GM18526 (cell line): ENCODE measurements around the gene DENND10.
A peak's percentile ranks its signal among the peaks of the same experiment; 100 is the strongest.

Experiments used
- POLR2A ChIP-seq: IDR thresholded peaks from 3 replicates; pipeline ENCODE4 v1.6.1; 2011; ENCODE audit not compliant: insufficient read length; ENCODE audit errors: extremely low read depth

The DENND10 gene, protein sequence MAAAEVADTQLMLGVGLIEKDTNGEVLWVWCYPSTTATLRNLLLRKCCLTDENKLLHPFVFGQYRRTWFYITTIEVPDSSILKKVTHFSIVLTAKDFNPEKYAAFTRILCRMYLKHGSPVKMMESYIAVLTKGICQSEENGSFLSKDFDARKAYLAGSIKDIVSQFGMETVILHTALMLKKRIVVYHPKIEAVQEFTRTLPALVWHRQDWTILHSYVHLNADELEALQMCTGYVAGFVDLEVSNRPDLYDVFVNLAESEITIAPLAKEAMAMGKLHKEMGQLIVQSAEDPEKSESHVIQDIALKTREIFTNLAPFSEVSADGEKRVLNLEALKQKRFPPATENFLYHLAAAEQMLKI

DNA sequence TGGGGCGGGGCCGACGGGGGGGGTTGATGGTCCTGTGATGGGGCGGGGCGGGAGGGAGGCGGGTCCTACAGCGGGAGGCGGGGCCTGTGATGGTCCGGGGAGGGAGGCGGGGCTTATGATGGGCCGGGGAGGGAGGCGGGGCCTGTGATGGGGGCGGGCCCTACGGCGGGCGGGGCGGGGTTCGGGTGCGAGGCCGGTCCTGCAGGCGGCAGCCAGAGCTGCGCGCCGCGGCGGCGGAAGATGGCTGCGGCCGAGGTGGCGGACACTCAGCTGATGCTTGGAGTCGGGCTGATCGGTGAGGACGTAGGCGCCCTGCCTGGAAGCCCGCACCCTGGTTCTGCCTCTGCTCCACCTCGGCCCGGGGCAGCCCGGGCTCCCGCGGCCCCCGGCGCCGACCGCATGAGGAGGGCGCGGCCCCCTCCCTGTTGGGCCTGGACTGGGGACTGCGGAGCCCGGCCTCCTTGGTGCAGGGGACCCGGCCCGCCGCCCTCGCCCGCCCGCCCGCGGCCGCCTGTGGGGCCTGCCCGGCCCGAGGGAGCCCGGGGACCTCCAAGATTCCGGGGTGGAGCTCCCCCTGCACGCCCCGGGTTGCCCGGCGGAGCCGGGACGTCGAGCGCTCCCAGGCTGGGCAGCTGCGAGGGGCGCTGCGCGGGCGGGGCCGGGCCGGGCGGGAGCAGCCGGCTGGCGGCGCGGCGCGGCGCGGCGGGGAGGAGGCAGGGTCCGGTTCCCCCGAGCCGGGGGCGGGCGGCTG is at the start of gene DENND10:
TSS of gene DENND10 (plus strand) at position 211 of the 751 bp plus-strand sequence. CDS start at position 241, 30 bp downstream.
- TF ChIP-seq POLR2A, result peak; percentile 84

DNA sequence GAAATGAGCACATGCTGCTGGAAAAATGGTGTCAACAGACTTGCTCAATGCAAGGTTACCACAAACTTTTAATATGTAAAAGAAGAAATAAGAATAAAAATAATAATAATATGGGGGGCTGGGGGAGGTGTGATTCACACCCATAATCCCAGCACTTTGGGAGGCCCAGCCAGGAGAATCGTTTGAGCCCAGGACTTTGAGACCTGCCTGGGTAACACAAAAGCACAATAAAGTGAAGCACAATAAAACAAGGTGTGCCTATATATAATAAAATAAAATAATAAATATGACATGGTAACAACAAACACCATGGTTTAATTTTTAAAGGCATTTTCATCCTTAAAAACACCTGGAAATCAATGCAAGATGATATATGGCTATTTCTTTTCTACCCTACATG is 48.4 kb upstream of the DENND10 start:
- TF ChIP-seq POLR2A, result no peak

DNA sequence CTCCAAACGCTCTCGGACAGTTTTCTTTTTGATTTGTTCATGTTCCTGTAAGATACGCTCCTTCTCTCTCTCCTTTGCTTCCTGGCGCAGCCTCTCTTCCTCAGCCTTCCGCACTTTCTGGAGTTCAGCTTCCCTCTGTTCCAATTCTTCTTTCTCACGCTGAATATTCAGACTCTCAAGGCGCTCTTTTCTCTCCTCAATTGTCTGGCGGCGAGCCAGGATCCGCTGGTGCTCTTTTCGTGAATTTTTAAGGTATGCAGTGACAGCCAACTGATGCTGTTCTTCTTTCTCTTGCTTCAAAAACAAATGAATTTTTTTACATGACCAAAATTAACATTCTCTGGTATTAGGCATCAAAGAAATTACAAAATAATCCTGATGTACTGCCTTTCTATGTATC is 45.9 kb upstream of the DENND10 start:
- TF ChIP-seq POLR2A, result no peak

DNA sequence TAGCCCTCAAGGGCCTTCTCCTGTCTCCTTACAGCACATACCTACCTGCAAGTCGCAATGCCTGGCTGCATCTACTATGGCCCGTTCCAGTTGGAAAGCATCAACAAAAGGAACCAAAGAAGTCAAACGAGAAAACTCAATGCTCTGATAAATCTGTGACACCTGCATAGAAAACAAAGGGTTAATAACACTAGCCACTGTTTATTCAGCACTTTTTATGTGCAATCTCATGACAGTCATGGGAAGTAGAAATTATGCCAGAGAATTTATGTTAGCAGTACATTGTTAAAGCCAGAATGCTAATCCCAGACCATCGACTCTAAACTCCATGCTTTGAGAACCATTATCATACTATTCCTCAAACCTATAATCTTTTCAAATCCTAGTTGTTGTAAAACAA is 44.4 kb upstream of the DENND10 start:
- no peak for TF ChIP-seq POLR2A

DNA sequence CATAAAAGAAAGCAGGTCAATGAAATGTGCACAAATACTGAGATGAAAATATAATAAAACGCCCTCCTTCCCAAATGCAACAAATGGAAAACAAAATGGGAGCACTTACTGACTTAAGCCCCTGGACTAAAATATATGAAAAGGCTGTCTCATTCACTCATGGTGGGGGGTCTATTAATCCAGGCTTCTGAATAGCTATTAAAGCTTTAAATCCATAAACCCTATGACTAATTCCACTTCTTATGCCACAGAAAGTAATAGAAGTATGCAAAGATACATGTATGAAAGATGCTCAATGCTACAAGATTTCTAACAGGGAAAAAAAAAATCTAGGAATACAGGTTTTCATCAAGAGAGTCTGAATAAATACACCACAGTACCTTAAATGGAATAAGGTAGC is 43.8 kb upstream of the DENND10 start:
- no peak for TF ChIP-seq POLR2A

DNA sequence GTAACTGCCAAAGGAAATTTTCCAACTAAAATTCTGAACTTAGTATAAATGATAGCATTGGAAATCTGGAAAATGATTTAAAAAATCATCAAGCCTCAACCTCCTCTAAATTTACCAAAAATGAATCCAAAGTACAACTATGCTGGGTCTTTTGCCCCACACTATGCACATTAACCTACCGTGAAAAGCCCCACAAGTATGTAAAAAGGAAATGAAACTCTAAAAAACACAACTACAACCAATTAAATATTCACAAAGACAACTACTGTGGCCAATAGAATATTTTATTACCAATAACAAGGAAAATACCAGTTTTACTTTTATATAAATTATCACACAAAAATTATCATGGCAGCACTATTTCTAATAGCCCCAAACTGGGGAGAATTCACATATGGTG is 42.6 kb upstream of the DENND10 start:
- TF ChIP-seq POLR2A, result no peak

DNA sequence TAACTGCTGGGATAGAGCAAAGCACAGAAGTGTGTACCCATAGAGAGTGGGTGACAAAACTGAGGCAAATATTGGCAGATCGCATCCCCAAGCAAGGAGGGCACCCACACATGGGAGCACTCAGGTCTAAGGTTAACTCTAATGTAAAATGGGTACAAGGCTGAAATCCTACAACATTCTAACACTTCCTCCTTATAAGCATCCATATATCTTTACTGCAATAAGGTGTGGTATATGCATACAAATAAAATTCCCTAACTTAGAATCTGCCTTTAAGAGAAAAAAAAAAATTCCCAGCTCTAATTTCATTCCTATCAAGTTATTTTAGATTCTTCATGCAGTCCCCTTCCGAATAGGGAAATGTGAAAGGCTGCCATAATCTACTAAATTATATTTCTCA is 42.0 kb upstream of the DENND10 start:
- no peak for TF ChIP-seq POLR2A

DNA sequence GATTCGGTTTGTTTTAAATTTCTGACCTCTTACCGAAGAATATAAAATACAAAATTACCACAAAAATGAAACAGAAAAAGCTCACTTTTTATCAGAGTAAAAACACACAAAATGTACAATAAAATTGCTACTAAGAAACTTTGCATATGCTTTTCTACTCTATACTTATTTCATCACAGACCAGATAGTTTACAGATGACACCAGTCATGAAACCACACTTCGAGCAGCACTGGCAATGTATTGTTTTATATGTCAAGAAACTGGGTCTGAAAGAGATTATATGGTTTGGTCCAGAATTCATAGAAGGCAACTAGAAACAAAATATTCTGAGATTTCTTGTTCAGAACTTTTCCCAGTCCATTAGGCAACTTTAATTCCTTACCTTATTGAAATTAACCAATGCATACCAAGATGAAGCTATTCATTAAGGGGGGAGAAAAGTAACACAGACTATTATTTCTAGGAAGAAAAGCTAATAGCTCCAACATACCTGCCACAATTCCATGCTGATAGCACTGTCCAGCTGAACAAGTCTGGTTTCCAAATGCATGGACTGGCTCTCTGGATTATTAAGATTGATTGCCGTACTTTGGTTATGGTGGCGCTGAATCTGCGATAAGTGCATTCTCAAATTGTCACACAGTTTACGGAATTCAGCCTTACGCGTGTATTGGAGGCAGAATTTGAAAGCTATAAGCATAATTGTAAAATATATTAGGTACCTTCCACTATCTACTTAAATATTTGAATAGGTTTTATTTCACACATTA is 33.3 kb upstream of the DENND10 start:
- TF ChIP-seq POLR2A, result no peak

DNA sequence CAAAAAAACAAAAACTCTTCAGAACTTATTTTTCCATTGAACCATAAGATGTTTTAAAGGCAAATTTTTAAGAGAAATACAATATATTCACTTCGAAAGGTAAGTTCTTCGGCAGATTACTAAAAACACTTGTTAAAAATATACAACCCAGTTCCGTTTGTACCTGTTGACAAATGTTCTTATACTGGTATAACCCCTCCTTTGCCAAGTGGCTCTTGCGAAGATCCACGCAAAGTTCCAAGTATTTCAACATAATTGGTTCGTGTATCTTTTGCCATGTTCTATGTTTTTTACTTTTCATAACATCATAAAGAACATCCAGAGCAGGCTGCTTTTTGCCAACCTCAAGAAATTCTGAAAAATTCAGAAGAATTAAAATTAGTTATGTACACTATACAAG is 30.3 kb upstream of the DENND10 start:
- no peak for TF ChIP-seq POLR2A

DNA sequence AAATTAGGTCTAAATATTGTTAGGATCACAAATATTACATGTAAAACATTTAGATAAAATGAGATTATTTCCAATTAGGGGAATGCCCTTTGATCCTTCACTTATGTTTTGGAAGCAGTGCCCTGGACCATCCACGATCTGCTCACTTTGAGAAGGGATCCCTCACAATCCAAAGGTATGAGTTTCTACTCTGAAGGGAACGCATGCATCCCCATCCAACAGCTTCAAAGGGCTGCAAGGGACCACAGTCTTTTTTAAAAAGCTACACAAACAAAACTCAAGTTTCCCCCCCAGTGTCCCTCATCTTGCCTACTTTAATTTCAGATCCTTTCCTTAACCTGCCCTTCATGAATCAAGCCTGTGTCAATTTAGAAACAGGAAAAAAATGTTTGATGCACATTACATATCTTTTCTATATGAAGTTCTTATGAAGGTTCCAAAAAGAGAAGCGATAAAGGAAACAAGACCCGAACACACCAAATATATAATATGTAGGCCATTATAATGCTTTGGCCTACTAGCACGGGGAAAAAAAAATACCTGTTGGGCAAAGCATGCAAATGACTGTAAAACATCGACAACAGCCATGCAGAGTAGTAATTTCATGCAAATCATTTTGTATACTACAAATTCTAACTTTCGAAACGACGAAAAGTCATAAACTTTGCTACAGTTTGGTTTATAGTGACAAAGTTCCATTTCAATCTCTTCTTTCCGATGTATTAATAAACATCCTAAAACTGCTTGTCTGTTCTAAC is 25.3 kb upstream of the DENND10 start:
- no peak for TF ChIP-seq POLR2A

DNA sequence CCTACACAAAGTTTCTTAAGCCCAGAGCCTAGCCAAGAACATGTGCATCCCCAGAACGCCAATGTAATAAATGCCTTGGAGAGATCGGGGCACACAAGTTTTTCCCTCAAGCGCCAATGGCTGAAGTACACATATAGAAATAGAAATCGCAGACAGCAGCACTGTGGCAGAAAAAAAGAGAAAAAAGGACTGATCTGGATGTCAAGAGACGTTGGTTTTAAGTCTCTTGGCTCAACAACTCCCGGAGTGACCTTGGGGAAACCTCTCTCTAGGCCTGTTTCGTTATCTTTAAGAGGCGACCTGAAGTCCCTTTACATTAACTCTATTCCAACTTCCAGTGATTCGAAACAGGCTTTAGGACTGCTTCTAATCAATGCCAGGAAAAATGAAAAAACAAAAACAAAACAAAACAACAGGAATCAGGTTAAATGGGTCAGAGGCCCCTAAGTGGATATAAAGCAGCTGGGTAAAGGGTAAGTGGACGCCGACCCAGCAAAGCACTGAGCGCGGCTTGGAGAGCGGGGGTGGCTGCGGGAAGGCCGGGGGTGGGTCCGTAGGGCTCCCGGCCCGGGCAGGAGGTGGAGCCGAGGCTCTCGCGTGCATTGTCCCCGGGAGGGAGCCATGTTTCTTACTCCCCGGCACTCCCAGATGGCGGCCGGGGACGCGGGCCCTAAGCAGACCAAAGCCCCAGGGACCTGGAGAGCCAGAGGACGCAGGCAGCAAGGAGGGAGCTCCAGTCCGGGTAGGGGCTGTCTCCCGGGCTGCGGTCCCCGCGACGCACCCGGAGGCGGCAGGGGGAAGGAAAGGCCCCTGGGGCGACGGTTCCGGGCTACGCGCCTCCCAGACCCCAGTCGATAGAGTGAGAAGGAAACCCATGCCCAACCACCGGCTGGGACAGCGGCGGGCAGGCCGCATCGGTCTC is 24.1 kb upstream of the DENND10 start:
- TF ChIP-seq POLR2A, result peak; percentile 37

DNA sequence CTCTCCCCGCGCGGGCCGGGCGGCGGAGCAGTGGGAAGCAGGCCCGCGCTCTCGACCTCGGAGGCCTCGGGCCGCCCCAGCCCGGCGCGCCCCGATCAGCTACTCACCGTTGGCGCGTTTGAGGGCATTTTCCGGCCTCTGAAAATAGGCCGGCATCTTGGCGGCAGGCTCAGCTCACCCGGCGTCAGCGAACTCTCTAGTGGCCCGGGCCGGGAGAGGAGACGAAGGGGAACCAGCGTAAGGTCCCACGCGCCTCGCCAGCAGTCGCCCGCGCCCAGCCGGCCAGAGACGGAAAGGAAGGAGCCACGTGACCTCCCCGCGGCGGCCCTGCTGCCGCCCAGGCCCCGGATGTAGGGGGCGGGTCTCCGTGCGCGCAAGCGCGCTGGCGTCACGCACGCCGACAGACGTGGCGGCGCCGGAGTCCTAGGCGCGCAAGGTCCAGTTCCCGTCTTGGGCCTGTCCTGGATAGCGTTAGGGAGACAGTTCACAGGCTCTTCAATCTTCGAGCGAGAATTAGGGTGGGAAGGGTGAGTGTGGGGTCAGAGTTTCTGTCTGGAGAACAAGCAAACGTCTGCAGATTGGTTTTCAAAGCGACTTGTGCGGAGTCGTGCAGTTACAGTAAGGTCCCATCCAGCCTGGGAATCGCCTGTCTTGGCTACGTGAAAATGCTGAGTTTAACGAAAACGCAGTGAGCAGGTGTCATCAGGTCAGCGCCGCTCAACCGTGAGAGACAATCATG is 23.2 kb upstream of the DENND10 start, which contains the start of gene EIF3A:
TSS of gene EIF3A (minus strand) at position 297 of the 739 bp plus-strand sequence. CDS start at position 156, 141 bp downstream.
- peak; percentile 98 for TF ChIP-seq POLR2A

DNA sequence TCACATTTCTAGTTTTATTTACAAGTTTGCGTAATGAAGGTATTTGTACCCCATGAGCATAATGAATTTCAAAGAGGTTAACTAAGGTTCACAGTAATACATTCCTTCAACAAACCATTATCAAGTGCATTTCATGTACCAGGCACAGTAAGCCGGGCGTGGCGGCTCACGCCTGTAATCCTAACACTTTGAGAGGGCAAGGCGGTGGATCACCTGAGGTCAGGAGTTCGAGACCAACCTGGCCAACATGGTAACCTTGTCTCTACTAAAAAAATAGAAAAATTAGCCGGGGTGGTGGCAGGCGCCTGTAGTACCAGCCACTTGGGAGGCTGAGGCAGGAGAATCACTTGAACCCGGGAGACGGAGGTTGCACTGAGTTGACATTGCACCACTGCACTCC is 19.0 kb upstream of the DENND10 start:
- no peak for TF ChIP-seq POLR2A
